HepG2 (cell line): ENCODE measurements around the gene ALDH3B2. TPM values are rescaled to one million over a fixed set of nuclear protein-coding genes. Genes with fewer than 3 reads are reported as not detected.

Experiments used
- BRF2 ChIP-seq: sonication (generic); formaldehyde crosslinking; IDR thresholded peaks from 2 replicates; pipeline ENCODE4 v1.8.1; 2022; ENCODE audit warnings: mild to moderate bottlenecking, missing genetic modification reagents
- CEBPB ChIP-seq: IDR thresholded peaks from 2 replicates; pipeline ENCODE4 v1.6.1; 2011; ENCODE audit warnings: low read depth, low read length, improper control_type of control experiment, borderline replicate concordance
- GABPA ChIP-seq, 2 experiments: IDR thresholded peaks; 2 replicates each; pipeline ENCODE4 v1.6.1; 2011 to 2016; ENCODE audit warnings: low read depth in 2 of 2, low read length in 1 of 2, missing biosample characterization in 1 of 2, missing genetic modification characterization in 1 of 2
- HDAC1 ChIP-seq: sonication (generic); formaldehyde crosslinking; IDR thresholded peaks from 2 replicates; pipeline ENCODE4 v1.5.1; 2020; ENCODE audit warnings: mild to moderate bottlenecking, missing genetic modification reagents
- LBX2 ChIP-seq: sonication (generic); formaldehyde crosslinking; IDR thresholded peaks from 2 replicates; pipeline ENCODE4 v1.5.0; 2020; ENCODE audit warnings: missing genetic modification reagents, mild to moderate bottlenecking, borderline replicate concordance
- MAX ChIP-seq: IDR thresholded peaks from 2 replicates; pipeline ENCODE4 v1.6.1; 2012; ENCODE audit warnings: inconsistent platforms
- MTF1 ChIP-seq: sonication (generic); formaldehyde crosslinking; IDR thresholded peaks from 2 replicates; pipeline ENCODE4 v1.5.0; 2020; ENCODE audit warnings: missing genetic modification reagents
- NAIF1 ChIP-seq: sonication (generic); formaldehyde crosslinking; IDR thresholded peaks from 2 replicates; pipeline ENCODE4 v1.5.0; 2020; ENCODE audit warnings: mild to moderate bottlenecking, missing genetic modification reagents, borderline replicate concordance
- NONO ChIP-seq, 2 experiments: fragments of 450-650 bp in 1 of 2; sonication (generic) in 1 of 2; formaldehyde crosslinking in 1 of 2; IDR thresholded peaks in 1 of 2; conservative IDR thresholded peaks in 1 of 2; 2 replicates each; pipeline versions ENCODE4 v1.6.1 to v1.8.0; 2017 to 2022; ENCODE audit warnings: mild to moderate bottlenecking in 1 of 2, missing genetic modification reagents in 1 of 2, moderate library complexity in 1 of 2
- NR2F6 ChIP-seq, 2 experiments: IDR thresholded peaks; 2 replicates each; pipeline ENCODE4 v1.6.1; 2016; ENCODE audit warnings: antibody characterized with exemption in 1 of 2, mild to moderate bottlenecking in 1 of 2
- SMAD9 ChIP-seq: sonication (generic); formaldehyde crosslinking; IDR thresholded peaks from 2 replicates; pipeline ENCODE4 v1.5.1; 2020; ENCODE audit warnings: mild to moderate bottlenecking, missing genetic modification reagents
- ZFX ChIP-seq: sonication (generic); formaldehyde crosslinking; IDR thresholded peaks from 2 replicates; pipeline ENCODE4 v1.4.0; 2020; ENCODE audit warnings: mild to moderate bottlenecking, low read depth, missing genetic modification reagents, moderate library complexity
- ZMYM2 ChIP-seq: sonication (generic); formaldehyde crosslinking; IDR thresholded peaks from 2 replicates; pipeline ENCODE4 v1.8.0; 2022; ENCODE audit warnings: mild to moderate bottlenecking, missing genetic modification reagents
- ZMYM3 ChIP-seq: sonication (generic); formaldehyde crosslinking; IDR thresholded peaks from 2 replicates; pipeline ENCODE4 v1.5.1; 2020; ENCODE audit warnings: mild to moderate bottlenecking, missing genetic modification reagents
- ZNF276 ChIP-seq: sonication (generic); formaldehyde crosslinking; IDR thresholded peaks from 2 replicates; pipeline ENCODE4 v1.4.0; 2020; ENCODE audit warnings: mild to moderate bottlenecking, low read depth, missing genetic modification reagents
- ZNF556 ChIP-seq: sonication (generic); formaldehyde crosslinking; IDR thresholded peaks from 2 replicates; pipeline ENCODE4 v1.4.0; 2020; ENCODE audit warnings: mild to moderate bottlenecking, missing genetic modification reagents, borderline replicate concordance
- ZNF597 ChIP-seq: sonication (generic); formaldehyde crosslinking; IDR thresholded peaks from 2 replicates; pipeline ENCODE4 v1.5.0; 2020; ENCODE audit warnings: missing genetic modification reagents
- ZNF687 ChIP-seq: sonication (generic); formaldehyde crosslinking; IDR thresholded peaks from 2 replicates; pipeline ENCODE4 v1.5.1; 2020; ENCODE audit warnings: mild to moderate bottlenecking, missing genetic modification reagents, moderate library complexity
- ZNF883 ChIP-seq: sonication (generic); formaldehyde crosslinking; IDR thresholded peaks from 2 replicates; pipeline ENCODE4 v1.5.1; 2020; ENCODE audit warnings: mild to moderate bottlenecking, missing genetic modification reagents; ENCODE audit errors: not compliant biosample characterization
- polyA plus RNA-seq, 8 experiments: library from polyadenylated mRNA; depleted of rRNA in 3 of 8; stranded (reverse) in 7 of 8; unstranded in 1 of 8; fragments of >200 nt; fragmentation: Illumina TruSeq in 4 of 8; extraction: Trizol in 4 of 8; gene quantifications; 2 replicates each; pipeline versions ENCODE4 v1.2.1 to v1.2.3, GENCODE V29; 2011 to 2016; ENCODE audit warnings: low read depth in 4 of 8, missing spikeins in 1 of 8, mixed read lengths in 1 of 8; ENCODE audit not compliant: insufficient read depth in 1 of 8
- total RNA-seq, 5 experiments: library from RNA; depleted of rRNA; stranded (reverse); fragments of >200 nt; fragmentation: Illumina TruSeq; extraction: Trizol; gene quantifications; 2 replicates each; pipeline ENCODE4 v1.2.3, GENCODE V29; 2016; ENCODE audit warnings: low read depth in 1 of 5

The ALDH3B2 gene
- total and polyA plus RNA-seq, 2 of the 13 experiments (the other 11 are each of a cell fraction or from before 2014, with no cell fraction given), result not detected

- TF ChIP-seq LBX2 (CRISPR knock-in tag) (no peak), ZFX (CRISPR knock-in tag) (no peak), MAX (peak; percentile 16; the same call in 1 of the 2 replicates), ZMYM2 (CRISPR knock-in tag) (0 out of 2 replicates have a peak, but pooled peaks have one; percentile 12), ZNF687 (CRISPR knock-in tag) (peak; percentile 44), GABPA (IDR thresholded peaks at IDR 0.05; ENCODE audit: low read depth, low read length) (no peak), GABPA (CRISPR knock-in tag; IDR thresholded peaks at IDR 0.05; ENCODE audit: low read depth) (peak; percentile 37; the same call in 1 of the 2 replicates), CEBPB (no peak), BRF2 (CRISPR knock-in tag) (no peak), NAIF1 (CRISPR knock-in tag) (no peak), ZNF276 (CRISPR knock-in tag) (no peak), ZNF883 (no peak), MTF1 (CRISPR knock-in tag) (no peak), HDAC1 (CRISPR knock-in tag) (peak; percentile 68), NONO (IDR thresholded peaks at IDR 0.05) (no peak), NONO (CRISPR knock-in tag; conservative IDR thresholded peaks at IDR 0.05) (0 out of 2 replicates have a peak, but pooled peaks have one; percentile 51), SMAD9 (CRISPR knock-in tag) (no peak), NR2F6 (IDR thresholded peaks at IDR 0.05) (peak; percentile 77), NR2F6 (CRISPR knock-in tag; IDR thresholded peaks at IDR 0.05) (peak; percentile 69; the same call in 1 of the 2 replicates), ZMYM3 (peak; percentile 3; the same call in 1 of the 2 replicates), ZNF597 (CRISPR knock-in tag) (no peak), ZNF556 (CRISPR knock-in tag) (no peak)
Measured at GRCh38 chr11:67633758-67634365, 40.6 kb downstream of the ALDH3B2 start (continued).
